Stimulated activated CD8-positive, alpha-beta memory T cell treated with anti-CD3 and anti-CD28 coated beads, Interleukin-12 subunit alpha, Interleukin-12 subunit beta, amount 100 ng/mL, for 1 hour (primary cell): ENCODE results near the gene FBXL7.
"Not testable (repeated sequence)": the region's sequence is repeated elsewhere in the genome, so short reads cannot be mapped to it uniquely, and the experiment has no call there.

Experiments used
- DNase-seq: peaks from one replicate; pipeline ENCODE4 v3.0.0-alpha.2; 2020; ENCODE audit warnings: low read depth

Gene FBXL7

GRCh38 chr5:15819617-15820016, 319.6 kb downstream of the FBXL7 start:
- DNase-seq = no peak

GRCh38 chr5:15821506-15821905, 321.5 kb downstream of the FBXL7 start:
- DNase-seq = no peak

GRCh38 chr5:15823398-15823797, 323.4 kb downstream of the FBXL7 start:
- DNase-seq = no peak

GRCh38 chr5:15827741-15828140, 327.8 kb downstream of the FBXL7 start:
- DNase-seq = no peak

GRCh38 chr5:15831408-15831807, 331.4 kb downstream of the FBXL7 start:
- no peak for DNase-seq

GRCh38 chr5:15833365-15833764, 333.4 kb downstream of the FBXL7 start:
- no peak for DNase-seq

GRCh38 chr5:15834596-15835245, 334.7 kb downstream of the FBXL7 start:
- DNase-seq = no peak

GRCh38 chr5:15835514-15835913, 335.5 kb downstream of the FBXL7 start:
- DNase-seq = no peak

- DNase-seq = no peak
Measured at GRCh38 chr5:15837551-15838289, 337.7 kb downstream of the FBXL7 start.

GRCh38 chr5:15844253-15844652, 344.3 kb downstream of the FBXL7 start:
- DNase-seq = no peak

- no peak for DNase-seq
Measured at GRCh38 chr5:15844871-15845270, 344.9 kb downstream of the FBXL7 start.

- no peak for DNase-seq
Measured at GRCh38 chr5:15850536-15850935, 350.6 kb downstream of the FBXL7 start.

- no peak for DNase-seq
Measured at GRCh38 chr5:15850939-15851341, 351.0 kb downstream of the FBXL7 start.

GRCh38 chr5:15852217-15852616, 352.2 kb downstream of the FBXL7 start:
- DNase-seq = no peak

- no peak for DNase-seq
Measured at GRCh38 chr5:15852949-15853348, 353.0 kb downstream of the FBXL7 start.

GRCh38 chr5:15858326-15858725, 358.3 kb downstream of the FBXL7 start:
- DNase-seq = no peak

GRCh38 chr5:15864536-15865215, 364.7 kb downstream of the FBXL7 start:
- DNase-seq = no peak

- not testable (repeated sequence) for DNase-seq
Measured at GRCh38 chr5:15872259-15872658, 372.3 kb downstream of the FBXL7 start.

- no peak for DNase-seq
Measured at GRCh38 chr5:15877914-15878313, 377.9 kb downstream of the FBXL7 start.

GRCh38 chr5:15880201-15880600, 380.2 kb downstream of the FBXL7 start:
- no peak for DNase-seq

- DNase-seq = no peak
Measured at GRCh38 chr5:15885156-15885555, 385.2 kb downstream of the FBXL7 start.

GRCh38 chr5:15886156-15886555, 386.2 kb downstream of the FBXL7 start:
- no peak for DNase-seq

- no peak for DNase-seq
Measured at GRCh38 chr5:15887093-15887492, 387.1 kb downstream of the FBXL7 start.
